ENCODE data around the gene PCBP3. TPM values are rescaled to one million over a fixed set of nuclear protein-coding genes. Genes with fewer than 3 reads are reported as not detected.

The PCBP3 gene
- total RNA-seq, 1 donor from 2014 or later = not detected

- Mint-ChIP-seq H3K4me3 (no peak overlapping the region), H3K36me3 (ENCODE audit: low read depth) (no peaks in the 10 kb centered on the region), H3K4me1 (peaks cover 4% of the 10 kb centered on the region), H3K9me3 (no peaks in the 10 kb centered on the region), H3K27me3 (peaks cover 4% of the 10 kb centered on the region), H3K27ac (no peak overlapping the region)
- ATAC-seq (ENCODE audit: low read depth) (no peak), DNase-seq (no peak)
- TF ChIP-seq CTCF (IDR thresholded peaks at IDR 0.05) = no peak
- ChIA-PET CTCF (no interaction called here), POLR2A (no interaction called here)
- intact Hi-C loops (cut with micrococcal nuclease) = no loop called here
Measured at GRCh38 chr21:45875881-45876280, 232.4 kb downstream of the PCBP3 start.

- H3K27me3 Mint-ChIP-seq = peaks cover 4% of the 10 kb centered on the region
- no peak for DNase-seq
- no peak for TF ChIP-seq CTCF (IDR thresholded peaks at IDR 0.05)
- intact Hi-C loops (cut with micrococcal nuclease) = no loop called here
- peaks cover 4% of the 10 kb centered on the region for H3K4me1 Mint-ChIP-seq
- POLR2A ChIA-PET = no interaction called here
- no peak overlapping the region for H3K4me3 Mint-ChIP-seq
- CTCF ChIA-PET = no interaction called here
- no peak overlapping the region for H3K27ac Mint-ChIP-seq
- H3K36me3 Mint-ChIP-seq (ENCODE audit: low read depth) = no peaks in the 10 kb centered on the region
- no peak for ATAC-seq (ENCODE audit: low read depth)
- H3K9me3 Mint-ChIP-seq = no peaks in the 10 kb centered on the region
Measured at GRCh38 chr21:45876381-45877170, 233.1 kb downstream of the PCBP3 start.

- ChIA-PET CTCF (no interaction called here), POLR2A (no interaction called here)
- H3K4me3 Mint-ChIP-seq = no peak overlapping the region
- ATAC-seq (ENCODE audit: low read depth) (no peak), DNase-seq (no peak)
- TF ChIP-seq CTCF (IDR thresholded peaks at IDR 0.05) = no peak
- no peaks in the 10 kb centered on the region for H3K36me3 Mint-ChIP-seq (ENCODE audit: low read depth)
- intact Hi-C loops (cut with micrococcal nuclease) = no loop called here
- H3K9me3 Mint-ChIP-seq = no peaks in the 10 kb centered on the region
- peaks cover 4% of the 10 kb centered on the region for H3K4me1 Mint-ChIP-seq
- no peak overlapping the region for H3K27ac Mint-ChIP-seq
- peaks cover 4% of the 10 kb centered on the region for H3K27me3 Mint-ChIP-seq
Measured at GRCh38 chr21:45877171-45877438, 233.6 kb downstream of the PCBP3 start.

- Mint-ChIP-seq H3K4me1 (peaks cover 4% of the 10 kb centered on the region), H3K4me3 (no peak overlapping the region), H3K9me3 (no peaks in the 10 kb centered on the region), H3K36me3 (ENCODE audit: low read depth) (no peaks in the 10 kb centered on the region), H3K27ac (no peak overlapping the region), H3K27me3 (peaks cover 4% of the 10 kb centered on the region)
- no peak for TF ChIP-seq CTCF (IDR thresholded peaks at IDR 0.05)
- ChIA-PET POLR2A (no interaction called here), CTCF (no interaction called here)
- DNase-seq = no peak
- no peak for ATAC-seq (ENCODE audit: low read depth)
- intact Hi-C loops (cut with micrococcal nuclease) = no loop called here
Measured at GRCh38 chr21:45877821-45878469, 234.4 kb downstream of the PCBP3 start.

- no peaks in the 10 kb centered on the region for H3K9me3 Mint-ChIP-seq
- no peak overlapping the region for H3K4me3 Mint-ChIP-seq
- intact Hi-C loops (cut with micrococcal nuclease) = loop anchor here (1.0 kb wide), 2 partner anchors 402 to 588 kb away; no protein-coding TSS in a partner anchor
Measured at GRCh38 chr21:45880097-45881068, 236.9 kb downstream of the PCBP3 start.

More at GRCh38 chr21:45880097-45881068, 236.9 kb downstream of the PCBP3 start:
- POLR2A ChIA-PET = no interaction called here
- TF ChIP-seq CTCF (IDR thresholded peaks at IDR 0.05) = no peak
- peaks cover 4% of the 10 kb centered on the region for H3K27me3 Mint-ChIP-seq
- H3K4me1 Mint-ChIP-seq = peaks cover 5% of the 10 kb centered on the region
- ATAC-seq (ENCODE audit: low read depth) (peak; percentile 66), DNase-seq (no peak)
- H3K36me3 Mint-ChIP-seq (ENCODE audit: low read depth) = no peaks in the 10 kb centered on the region
- no peak overlapping the region for H3K27ac Mint-ChIP-seq
- CTCF ChIA-PET = interaction anchor here (0.7 to 1.4 kb wide), 2 partner anchors 8 to 9 kb away, joined by 3 to 5 read pairs; no protein-coding TSS in a partner anchor
